Left ventricle myocardium inferior (tissue), 1 donor: ENCODE data around the gene GFOD2. TPM values are rescaled to one million over a fixed set of nuclear protein-coding genes. Genes with fewer than 3 reads are reported as not detected.
"Not testable (repeated sequence)": the region's sequence is repeated elsewhere in the genome, so short reads cannot be mapped to it uniquely, and the experiment has no call there.

Experiments
- DNase-seq: peaks from one replicate; pipeline ENCODE4 v3.0.0-alpha.2; 2020
- H3K27ac ChIP-seq: fragments of 200-600 bp; replicated peaks from 2 replicates; pipeline ENCODE4 v1.8.0; 2021
- H3K27me3 ChIP-seq: fragments of 200-600 bp; 2 replicates; pipeline ENCODE4 v1.8.0; 2021; ENCODE audit warnings: low read depth
- H3K36me3 ChIP-seq: fragments of 200-600 bp; 2 replicates; pipeline ENCODE4 v1.8.0; 2021
- H3K4me1 ChIP-seq: fragments of 200-600 bp; 2 replicates; pipeline ENCODE4 v1.8.0; 2021
- H3K4me3 ChIP-seq: fragments of 200-600 bp; 2 replicates; pipeline ENCODE4 v1.8.0; 2021; ENCODE audit warnings: mild to moderate bottlenecking, moderate library complexity
- H3K9me3 ChIP-seq: fragments of 200-600 bp; replicated peaks from 2 replicates; pipeline ENCODE4 v1.8.0; 2021
- CTCF ChIP-seq: fragments of 200-600 bp; IDR thresholded peaks from 2 replicates; pipeline ENCODE4 v1.8.0; 2021; ENCODE audit warnings: antibody characterized with exemption, mild to moderate bottlenecking, borderline replicate concordance
- intact Hi-C: fragments of 100-400 bp; cut with micrococcal nuclease; formaldehyde crosslinking; loops from one replicate; pipeline ENCODE4 v1.11.0; 2022
- total RNA-seq: library from RNA; stranded (reverse); fragmentation: NEBNext Ultra II Directional; extraction: Animal tissue kit (Norgen Biotek cat#: 25700); gene quantifications from one replicate; pipeline ENCODE4 v1.2.1, GENCODE V29; 2021
- donor health status: DM: no; HTN: yes; CAD: no; lungs with severe emphysema.

The GFOD2 gene
- total RNA-seq, 1 donor from 2014 or later: 11.1 TPM

- peaks cover 18% of the 10 kb centered on the region for H3K4me1 ChIP-seq
- no peaks in the 10 kb centered on the region for H3K9me3 ChIP-seq
- peaks cover 30% of the 10 kb centered on the region for H3K36me3 ChIP-seq
- no peaks in the 10 kb centered on the region for H3K27me3 ChIP-seq
- TF ChIP-seq CTCF: no peak
- no peak overlapping the region for H3K4me3 ChIP-seq
- intact Hi-C loops: no loop called here
- no peak for DNase-seq
- H3K27ac ChIP-seq: no peak overlapping the region
Measured at GRCh38 chr16:67758006-67758405, 38.9 kb upstream of the GFOD2 start.

GRCh38 chr16:67752641-67753040 lies 33.5 kb upstream of the GFOD2 start:
- DNase-seq: no peak
- no peak overlapping the region for H3K4me3 ChIP-seq
- no peak for TF ChIP-seq CTCF
- H3K4me1 ChIP-seq: no peaks in the 10 kb centered on the region
- peaks cover 21% of the 10 kb centered on the region for H3K36me3 ChIP-seq
- H3K27me3 ChIP-seq: no peaks in the 10 kb centered on the region
- H3K27ac ChIP-seq: no peak overlapping the region
- intact Hi-C loops: no loop called here
- no peaks in the 10 kb centered on the region for H3K9me3 ChIP-seq

GRCh38 chr16:67751331-67751730 lies 32.2 kb upstream of the GFOD2 start:
- H3K4me3 ChIP-seq, H3K27me3 ChIP-seq, DNase-seq, intact Hi-C loops, H3K4me1 ChIP-seq, H3K9me3 ChIP-seq, H3K27ac ChIP-seq: not testable (repeated sequence)
- H3K36me3 ChIP-seq: peaks cover 16% of the 10 kb centered on the region

GRCh38 chr16:67750466-67750865 lies 31.4 kb upstream of the GFOD2 start:
- TF ChIP-seq CTCF: no peak
- no peaks in the 10 kb centered on the region for H3K4me1 ChIP-seq
- no peaks in the 10 kb centered on the region for H3K9me3 ChIP-seq
- DNase-seq: no peak
- intact Hi-C loops: no loop called here
- H3K27me3 ChIP-seq: no peaks in the 10 kb centered on the region
- no peak overlapping the region for H3K27ac ChIP-seq
- H3K4me3 ChIP-seq: no peak overlapping the region
- H3K36me3 ChIP-seq: peaks cover 16% of the 10 kb centered on the region

GRCh38 chr16:67749436-67750078 lies 30.4 kb upstream of the GFOD2 start:
- TF ChIP-seq CTCF: no peak
- Histone ChIP-seq H3K4me1 (no peaks in the 10 kb centered on the region), H3K9me3 (no peaks in the 10 kb centered on the region), H3K27me3 (no peaks in the 10 kb centered on the region), H3K27ac (no peak overlapping the region), H3K4me3 (no peak overlapping the region), H3K36me3 (peaks cover 18% of the 10 kb centered on the region)
- DNase-seq: no peak
- intact Hi-C loops: no loop called here

GRCh38 chr16:67748834-67749233 lies 29.7 kb upstream of the GFOD2 start:
- Histone ChIP-seq H3K9me3 (no peaks in the 10 kb centered on the region), H3K27me3 (no peaks in the 10 kb centered on the region), H3K36me3 (peaks cover 18% of the 10 kb centered on the region), H3K27ac (no peak overlapping the region), H3K4me1 (no peaks in the 10 kb centered on the region), H3K4me3 (no peak overlapping the region)
- no peak for DNase-seq
- no peak for TF ChIP-seq CTCF
- intact Hi-C loops: no loop called here
